ENCODE results near the gene COBLL1. TPM values are rescaled to one million over a fixed set of nuclear protein-coding genes. Genes with fewer than 3 reads are reported as not detected.

The COBLL1 gene
- total RNA-seq, 1 experiment from 2014 or later = 3.6 TPM

DNA sequence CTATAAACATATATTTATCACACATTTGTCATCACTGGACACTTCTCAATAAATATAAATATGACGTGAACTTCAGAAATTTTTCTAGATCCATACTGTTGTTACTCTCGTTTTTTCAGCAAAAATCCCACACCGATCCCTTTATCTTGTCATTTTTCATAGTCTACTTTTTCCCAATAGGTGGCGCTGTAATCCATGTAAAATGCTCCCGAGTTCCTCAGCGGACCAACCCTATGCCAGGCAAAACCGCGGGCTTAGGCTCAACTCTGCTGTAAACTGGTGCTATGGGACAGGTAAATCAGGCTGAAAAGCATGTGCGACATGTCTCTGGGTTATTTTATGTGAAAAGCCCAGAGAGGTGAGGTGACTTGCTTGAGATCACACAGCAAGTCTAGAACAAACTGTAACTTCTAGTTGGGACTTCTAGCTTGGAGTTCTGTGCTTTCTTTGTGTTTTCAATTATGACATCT lies 104.0 kb downstream of the COBLL1 start:
- DNase-seq (peak; percentile 84), ATAC-seq (peak; percentile 86)
- Histone ChIP-seq H3K79me2 (ENCODE audit: low read length) (no peaks in the 10 kb centered on the region), H3K4me2 (ENCODE audit: low read length) (peak overlapping the region; percentile 34; the same call in 1 of the 2 replicates), H4K20me1 (ENCODE audit: low read length) (no peaks in the 10 kb centered on the region), H3K9me2 (replicated peaks; ENCODE audit: low read length) (no peaks in the 10 kb centered on the region), H3K27me3 (ENCODE audit: low read length) (no peaks in the 10 kb centered on the region), H3K27ac (ENCODE audit: low read length) (no peak overlapping the region), H3K36me3 (ENCODE audit: low read depth, low read length) (no peaks in the 10 kb centered on the region), H2AFZ (ENCODE audit: low read length) (peak overlapping the region; percentile 49; the same call in 1 of the 2 replicates), H3K4me3 (ENCODE audit: low read length) (no peak overlapping the region), H3K9me3 (ENCODE audit: low read length) (no peaks in the 10 kb centered on the region), H3F3A (ENCODE audit: low read length, unreplicated experiment) (no peaks in the 10 kb centered on the region), H3K9ac (ENCODE audit: low read length) (no peak overlapping the region), H3K4me1 (ENCODE audit: insufficient read depth, low read length) (peaks cover 8% of the 10 kb centered on the region; the same call in 1 of the 2 replicates)
- no TSS peak for BruUV-seq (replicated peaks)
- intact Hi-C loops (cut with micrococcal nuclease) = loop anchor here (1.0 to 5.0 kb wide), 4 partner anchors 105 to 245 kb away; no protein-coding TSS in a partner anchor
- peak; percentile 91 for TF ChIP-seq CTCF (conservative IDR thresholded peaks at IDR 0.05; ENCODE audit: low read depth, low read length)
- TF ChIP-seq EZH2 (IDR thresholded peaks at IDR 0.05; ENCODE audit: low read length, unreplicated experiment) = no peak
- POLR2A ChIA-PET (ENCODE audit: unreplicated experiment) = no interaction called here
- CTCF ChIA-PET = interaction anchor here (0.7 to 0.9 kb wide), 2 partner anchors 105 to 466 kb away, joined by 3 to 7 read pairs; partner anchors contain the start of genes COBLL1 and SCN3A

DNA sequence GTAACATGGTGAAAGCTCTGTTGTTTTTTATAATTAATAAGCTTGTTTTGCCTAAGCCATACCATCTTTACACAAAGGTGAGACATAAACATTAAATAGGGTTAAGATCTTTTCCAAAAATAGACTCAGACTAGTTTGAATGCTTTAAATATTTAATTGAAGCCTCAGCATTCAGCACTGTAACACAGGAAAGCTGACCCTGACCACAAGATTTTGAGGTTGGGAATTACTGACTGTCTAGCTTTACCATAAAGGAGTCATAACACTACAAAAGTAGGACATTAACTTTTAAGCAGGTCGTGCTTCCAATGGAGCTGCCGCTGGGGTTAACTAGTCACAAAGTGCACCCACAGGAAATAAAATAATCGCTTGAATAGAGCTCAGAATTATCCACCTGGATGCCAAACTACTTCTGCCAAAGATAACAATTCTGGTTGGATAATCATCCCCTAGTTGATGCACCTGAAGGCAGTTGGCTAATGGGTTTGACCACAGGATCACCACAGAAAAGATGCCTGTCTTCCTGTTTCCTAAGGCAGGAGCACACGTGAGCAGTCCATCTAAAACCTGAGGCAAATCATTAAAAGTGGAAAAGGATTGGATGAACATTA lies 106.2 kb downstream of the COBLL1 start:
- intact Hi-C loops (cut with micrococcal nuclease) = loop anchor here (5.0 kb wide), 1 partner anchor 247 kb away; no protein-coding TSS in a partner anchor
- POLR2A ChIA-PET (ENCODE audit: unreplicated experiment) = interaction anchor here (0.6 kb wide), 1 partner anchor 57 kb away, joined by 7 read pairs; no protein-coding TSS in a partner anchor
- Histone ChIP-seq H3K9ac (ENCODE audit: low read length) (no peak overlapping the region), H3K27ac (ENCODE audit: low read length) (no peak overlapping the region), H3K4me2 (ENCODE audit: low read length) (no peak overlapping the region), H3F3A (ENCODE audit: low read length, unreplicated experiment) (no peaks in the 10 kb centered on the region), H3K9me3 (ENCODE audit: low read length) (no peaks in the 10 kb centered on the region), H4K20me1 (ENCODE audit: low read length) (no peaks in the 10 kb centered on the region), H3K27me3 (ENCODE audit: low read length) (no peaks in the 10 kb centered on the region), H3K4me1 (ENCODE audit: insufficient read depth, low read length) (peaks cover 8% of the 10 kb centered on the region; the same call in 1 of the 2 replicates), H2AFZ (ENCODE audit: low read length) (no peak overlapping the region), H3K9me2 (replicated peaks; ENCODE audit: low read length) (no peaks in the 10 kb centered on the region), H3K4me3 (ENCODE audit: low read length) (no peak overlapping the region), H3K79me2 (ENCODE audit: low read length) (no peaks in the 10 kb centered on the region), H3K36me3 (ENCODE audit: low read depth, low read length) (no peaks in the 10 kb centered on the region)
- BruUV-seq (replicated peaks) = no TSS peak
- TF ChIP-seq EZH2 (IDR thresholded peaks at IDR 0.05; ENCODE audit: low read length, unreplicated experiment) (no peak), CTCF (conservative IDR thresholded peaks at IDR 0.05; ENCODE audit: low read depth, low read length) (no peak), EZH2phosphoT487 (IDR thresholded peaks at IDR 0.05; ENCODE audit: borderline replicate concordance, low read length) (no peak)
- DNase-seq = peak; percentile 28
- ATAC-seq = no peak
- CTCF ChIA-PET = interaction anchor here (0.8 kb wide), 1 partner anchor 468 kb away, joined by 4 read pairs; the partner anchor contains the start of gene SCN3A

- no peaks in the 10 kb centered on the region for H3K9me2 ChIP-seq (replicated peaks; ENCODE audit: low read length)
- no peak for TF ChIP-seq EZH2 (IDR thresholded peaks at IDR 0.05; ENCODE audit: low read length, unreplicated experiment)
- no peak for TF ChIP-seq CTCF (conservative IDR thresholded peaks at IDR 0.05; ENCODE audit: low read depth, low read length)
- no peak for TF ChIP-seq EZH2phosphoT487 (IDR thresholded peaks at IDR 0.05; ENCODE audit: borderline replicate concordance, low read length)
- no peaks in the 10 kb centered on the region for H3K79me2 ChIP-seq (ENCODE audit: low read length)
- no peak overlapping the region for H3K4me3 ChIP-seq (ENCODE audit: low read length)
- no peaks in the 10 kb centered on the region for H3K27me3 ChIP-seq (ENCODE audit: low read length)
- no peaks in the 10 kb centered on the region for H3F3A ChIP-seq (ENCODE audit: low read length, unreplicated experiment)
- no peak for ATAC-seq
- H3K4me1 ChIP-seq (ENCODE audit: insufficient read depth, low read length) = no peaks in the 10 kb centered on the region
- no peak overlapping the region for H3K4me2 ChIP-seq (ENCODE audit: low read length)
- POLR2A ChIA-PET (ENCODE audit: unreplicated experiment) = no interaction called here
- H2AFZ ChIP-seq (ENCODE audit: low read length) = no peak overlapping the region
- no peak overlapping the region for H3K27ac ChIP-seq (ENCODE audit: low read length)
- CTCF ChIA-PET = no interaction called here
- intact Hi-C loops (cut with micrococcal nuclease) = no loop called here
- H3K9ac ChIP-seq (ENCODE audit: low read length) = no peak overlapping the region
- no TSS peak for BruUV-seq (replicated peaks)
- no peaks in the 10 kb centered on the region for H4K20me1 ChIP-seq (ENCODE audit: low read length)
- no peak for DNase-seq
- H3K36me3 ChIP-seq (ENCODE audit: low read depth, low read length) = no peaks in the 10 kb centered on the region
- H3K9me3 ChIP-seq (ENCODE audit: low read length) = no peaks in the 10 kb centered on the region
Measured at GRCh38 chr2:164734196-164734595, 107.4 kb downstream of the COBLL1 start.

Data from PC-3 (cell line).